Right lobe of liver (tissue), 4 donors: ENCODE results near the gene INPP4B.

Experiments
- POLR2A ChIP-seq: fragments of 450-650 bp; IDR thresholded peaks from one replicate; pipeline ENCODE4 v1.6.1; 2017; ENCODE audit warnings: antibody characterized with exemption, mild to moderate bottlenecking
- TF ChIP-seq, protein P1 (sequence below), 4 donors: fragments of 200-600 bp in 3 of 4; fragments of 450-650 bp in 1 of 4; IDR thresholded peaks; one replicate each; pipeline versions ENCODE4 v1.5.1 to v1.8.0; 2016 to 2022; ENCODE audit warnings: antibody characterized with exemption in 4 of 4, mild to moderate bottlenecking in 2 of 4
- donor health status: DM: no; HTN: no; CAD: no.
- donor health status: DM: no; HTN: no; CAD: no.
- donor health status: DM: no; HTN: yes; CAD: no.

- TF ChIP-seq, protein P1, sequence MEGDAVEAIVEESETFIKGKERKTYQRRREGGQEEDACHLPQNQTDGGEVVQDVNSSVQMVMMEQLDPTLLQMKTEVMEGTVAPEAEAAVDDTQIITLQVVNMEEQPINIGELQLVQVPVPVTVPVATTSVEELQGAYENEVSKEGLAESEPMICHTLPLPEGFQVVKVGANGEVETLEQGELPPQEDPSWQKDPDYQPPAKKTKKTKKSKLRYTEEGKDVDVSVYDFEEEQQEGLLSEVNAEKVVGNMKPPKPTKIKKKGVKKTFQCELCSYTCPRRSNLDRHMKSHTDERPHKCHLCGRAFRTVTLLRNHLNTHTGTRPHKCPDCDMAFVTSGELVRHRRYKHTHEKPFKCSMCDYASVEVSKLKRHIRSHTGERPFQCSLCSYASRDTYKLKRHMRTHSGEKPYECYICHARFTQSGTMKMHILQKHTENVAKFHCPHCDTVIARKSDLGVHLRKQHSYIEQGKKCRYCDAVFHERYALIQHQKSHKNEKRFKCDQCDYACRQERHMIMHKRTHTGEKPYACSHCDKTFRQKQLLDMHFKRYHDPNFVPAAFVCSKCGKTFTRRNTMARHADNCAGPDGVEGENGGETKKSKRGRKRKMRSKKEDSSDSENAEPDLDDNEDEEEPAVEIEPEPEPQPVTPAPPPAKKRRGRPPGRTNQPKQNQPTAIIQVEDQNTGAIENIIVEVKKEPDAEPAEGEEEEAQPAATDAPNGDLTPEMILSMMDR (IDR thresholded peaks at IDR 0.05): no peak
- TF ChIP-seq POLR2A: no peak
These were observed 548.8 kb downstream of the INPP4B start for GRCh38 chr4:142297313-142297712.
